Neural cell (in vitro differentiated cells): Measurements from ENCODE around the gene PEX3.

Source experiments
- EP300 ChIP-seq: fragments of 450-650 bp; conservative IDR thresholded peaks from 2 replicates; pipeline ENCODE4 v1.6.1; 2014; ENCODE audit warnings: antibody characterized with exemption, mild to moderate bottlenecking, moderate library complexity; ENCODE audit not compliant: poor library complexity, severe bottlenecking
- EZH2 ChIP-seq: fragments of 200-600, 300-800 bp; shearing (Covaris generic), sonication (generic); IDR thresholded peaks from 2 replicates; pipeline ENCODE4 v1.6.1; 2014; ENCODE audit warnings: antibody characterized with exemption, low read length, borderline replicate concordance, mild to moderate bottlenecking; ENCODE audit not compliant: insufficient read depth, poor library complexity, severe bottlenecking
- MXI1 ChIP-seq: fragments of 450-650 bp; conservative IDR thresholded peaks from 2 replicates; pipeline ENCODE4 v1.6.1; 2014; ENCODE audit warnings: antibody characterized with exemption, mild to moderate bottlenecking; ENCODE audit not compliant: poor library complexity, severe bottlenecking
- POLR2AphosphoS5 ChIP-seq: IDR thresholded peaks from 2 replicates; pipeline ENCODE4 v1.6.1; 2012
- RAD21 ChIP-seq: fragments of 450-650 bp; conservative IDR thresholded peaks from 2 replicates; pipeline ENCODE4 v1.6.1; 2014; ENCODE audit warnings: antibody characterized with exemption, mild to moderate bottlenecking, moderate library complexity
- TAF1 ChIP-seq: IDR thresholded peaks from 2 replicates; pipeline ENCODE4 v1.6.1; 2012; ENCODE audit warnings: low read depth
- TF ChIP-seq, protein P1 (sequence below): fragments of 450-650 bp; IDR thresholded peaks from 2 replicates; pipeline ENCODE4 v1.5.1; 2014; ENCODE audit warnings: antibody characterized with exemption, mild to moderate bottlenecking, moderate library complexity; ENCODE audit not compliant: poor library complexity, severe bottlenecking
- TF ChIP-seq, protein P2 (sequence below): IDR thresholded peaks from 2 replicates; pipeline ENCODE4 v1.6.1; 2012; ENCODE audit warnings: borderline replicate concordance

DNA sequence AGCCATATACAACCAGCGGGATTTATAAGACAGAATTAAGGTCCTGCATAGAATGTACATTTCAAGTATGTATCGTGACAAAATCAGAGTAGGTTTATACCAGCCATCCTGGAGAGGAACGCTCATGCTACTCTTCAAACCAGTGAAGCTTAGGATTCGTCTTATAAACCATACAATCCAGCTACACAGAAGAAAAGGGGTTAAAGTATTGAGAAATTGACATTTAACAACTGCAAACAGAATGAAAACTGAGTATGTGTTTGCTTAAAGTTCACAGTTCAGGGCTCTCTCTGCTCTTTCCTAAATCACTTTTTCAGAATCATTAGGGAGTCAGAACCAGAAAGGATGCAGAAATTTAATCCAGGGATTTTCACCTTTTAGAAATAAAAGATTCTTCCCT lies 18.0 kb upstream of the PEX3 start:
- TF ChIP-seq, protein P1, sequence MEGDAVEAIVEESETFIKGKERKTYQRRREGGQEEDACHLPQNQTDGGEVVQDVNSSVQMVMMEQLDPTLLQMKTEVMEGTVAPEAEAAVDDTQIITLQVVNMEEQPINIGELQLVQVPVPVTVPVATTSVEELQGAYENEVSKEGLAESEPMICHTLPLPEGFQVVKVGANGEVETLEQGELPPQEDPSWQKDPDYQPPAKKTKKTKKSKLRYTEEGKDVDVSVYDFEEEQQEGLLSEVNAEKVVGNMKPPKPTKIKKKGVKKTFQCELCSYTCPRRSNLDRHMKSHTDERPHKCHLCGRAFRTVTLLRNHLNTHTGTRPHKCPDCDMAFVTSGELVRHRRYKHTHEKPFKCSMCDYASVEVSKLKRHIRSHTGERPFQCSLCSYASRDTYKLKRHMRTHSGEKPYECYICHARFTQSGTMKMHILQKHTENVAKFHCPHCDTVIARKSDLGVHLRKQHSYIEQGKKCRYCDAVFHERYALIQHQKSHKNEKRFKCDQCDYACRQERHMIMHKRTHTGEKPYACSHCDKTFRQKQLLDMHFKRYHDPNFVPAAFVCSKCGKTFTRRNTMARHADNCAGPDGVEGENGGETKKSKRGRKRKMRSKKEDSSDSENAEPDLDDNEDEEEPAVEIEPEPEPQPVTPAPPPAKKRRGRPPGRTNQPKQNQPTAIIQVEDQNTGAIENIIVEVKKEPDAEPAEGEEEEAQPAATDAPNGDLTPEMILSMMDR = no peak
- TF ChIP-seq RAD21 (no peak), TAF1 (no peak), EZH2 (no peak), MXI1 (no peak), EP300 (no peak), POLR2AphosphoS5 (no peak)
- TF ChIP-seq, protein P2, sequence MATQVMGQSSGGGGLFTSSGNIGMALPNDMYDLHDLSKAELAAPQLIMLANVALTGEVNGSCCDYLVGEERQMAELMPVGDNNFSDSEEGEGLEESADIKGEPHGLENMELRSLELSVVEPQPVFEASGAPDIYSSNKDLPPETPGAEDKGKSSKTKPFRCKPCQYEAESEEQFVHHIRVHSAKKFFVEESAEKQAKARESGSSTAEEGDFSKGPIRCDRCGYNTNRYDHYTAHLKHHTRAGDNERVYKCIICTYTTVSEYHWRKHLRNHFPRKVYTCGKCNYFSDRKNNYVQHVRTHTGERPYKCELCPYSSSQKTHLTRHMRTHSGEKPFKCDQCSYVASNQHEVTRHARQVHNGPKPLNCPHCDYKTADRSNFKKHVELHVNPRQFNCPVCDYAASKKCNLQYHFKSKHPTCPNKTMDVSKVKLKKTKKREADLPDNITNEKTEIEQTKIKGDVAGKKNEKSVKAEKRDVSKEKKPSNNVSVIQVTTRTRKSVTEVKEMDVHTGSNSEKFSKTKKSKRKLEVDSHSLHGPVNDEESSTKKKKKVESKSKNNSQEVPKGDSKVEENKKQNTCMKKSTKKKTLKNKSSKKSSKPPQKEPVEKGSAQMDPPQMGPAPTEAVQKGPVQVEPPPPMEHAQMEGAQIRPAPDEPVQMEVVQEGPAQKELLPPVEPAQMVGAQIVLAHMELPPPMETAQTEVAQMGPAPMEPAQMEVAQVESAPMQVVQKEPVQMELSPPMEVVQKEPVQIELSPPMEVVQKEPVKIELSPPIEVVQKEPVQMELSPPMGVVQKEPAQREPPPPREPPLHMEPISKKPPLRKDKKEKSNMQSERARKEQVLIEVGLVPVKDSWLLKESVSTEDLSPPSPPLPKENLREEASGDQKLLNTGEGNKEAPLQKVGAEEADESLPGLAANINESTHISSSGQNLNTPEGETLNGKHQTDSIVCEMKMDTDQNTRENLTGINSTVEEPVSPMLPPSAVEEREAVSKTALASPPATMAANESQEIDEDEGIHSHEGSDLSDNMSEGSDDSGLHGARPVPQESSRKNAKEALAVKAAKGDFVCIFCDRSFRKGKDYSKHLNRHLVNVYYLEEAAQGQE = no peak
